Heart right ventricle (tissue), 16 donors: ENCODE results near the gene CCDC85C. TPM values are rescaled to one million over a fixed set of nuclear protein-coding genes. Genes with fewer than 3 reads are reported as not detected.

Experiments
- ATAC-seq, 8 donors: fragments of 200-7000 bp; cut with Tn5 transposase; one replicate each; pipeline ENCODE4 v1.9.1; 2020; ENCODE audit warnings: mild to moderate bottlenecking in 8 of 8, moderate library complexity in 8 of 8, moderate number of reproducible peaks in 1 of 8
- DNase-seq, 2 donors: peaks; one replicate each; pipeline ENCODE4 v3.0.0-alpha.2; 2020
- H3K27ac ChIP-seq, 10 donors: fragments of 200-600 bp; sonication (generic) in 2 of 10; one replicate each; pipeline versions ENCODE4 v1.5.0 to v1.8.0; 2020 to 2022; ENCODE audit warnings: mild to moderate bottlenecking in 3 of 10
- H3K27me3 ChIP-seq, 7 donors: fragments of 200-600 bp; one replicate each; pipeline ENCODE4 v1.8.0; 2021 to 2022; ENCODE audit warnings: mild to moderate bottlenecking in 2 of 7
- H3K36me3 ChIP-seq, 9 donors: fragments of 200-600 bp; sonication (generic) in 1 of 9; one replicate each; pipeline versions ENCODE4 v1.5.0 to v1.8.0; 2020 to 2022; ENCODE audit warnings: mild to moderate bottlenecking in 2 of 9
- H3K4me1 ChIP-seq, 9 donors: fragments of 200-600 bp; sonication (generic) in 1 of 9; one replicate each; pipeline versions ENCODE4 v1.5.0 to v1.8.0; 2020 to 2022; ENCODE audit warnings: mild to moderate bottlenecking in 4 of 9
- H3K4me3 ChIP-seq, 10 donors: fragments of 200-600 bp; sonication (generic) in 2 of 10; one replicate each; pipeline versions ENCODE4 v1.5.0 to v1.8.0; 2020 to 2022; ENCODE audit warnings: mild to moderate bottlenecking in 7 of 10, moderate library complexity in 2 of 10
- H3K9me3 ChIP-seq, 11 donors: fragments of 200-600 bp in 10 of 11; sonication (generic) in 2 of 11; one replicate each; pipeline versions ENCODE4 v1.5.0 to v1.8.0; 2013 to 2022; ENCODE audit warnings: mild to moderate bottlenecking in 2 of 11, control low read depth in 1 of 11, moderate library complexity in 1 of 11
- WGBS, 2 donors: extraction: QIAGEN DNeasy Blood & Tissue Kit; methylation state at CpG; one replicate each; pipeline ENCODE4 v1.1.7; 2013; ENCODE audit warnings: inconsistent platforms in 1 of 2; 5-methylcytosine and 5-hydroxymethylcytosine counted together
- intact Hi-C, 10 donors: fragments of 100-400 bp; cut with DNase I; formaldehyde crosslinking; loops; one replicate each; pipeline versions ENCODE4 v1.11.1 to v1.14.2; 2022
- polyA plus RNA-seq, 2 donors: library from polyadenylated mRNA; stranded (reverse); fragments of 200-250 nt; gene quantifications; one replicate each; pipeline ENCODE4 v1.2.3, GENCODE V29; 2013
- total RNA-seq, 10 donors: library from RNA; stranded (reverse); fragmentation: NEBNext Ultra II Directional in 3 of 10; extraction: Animal tissue kit (Norgen Biotek cat#: 25700) in 3 of 10; gene quantifications; one replicate each; pipeline versions ENCODE4 v1.2.1 to v1.2.4, GENCODE V29; 2021 to 2023
- TF ChIP-seq, protein P1 (sequence below), 9 donors: fragments of 200-600 bp; sonication (generic) in 2 of 9; IDR thresholded peaks; one replicate each; pipeline versions ENCODE4 v1.5.0 to v1.8.0; 2021 to 2022; ENCODE audit warnings: antibody characterized with exemption in 9 of 9, mild to moderate bottlenecking in 5 of 9, moderate library complexity in 1 of 9
- donor health status: Arrhythmogenic right ventricular cardiomyopathy.
- donor health status: ischemic (EF 13 %, LVEDD 7.1; RV severe dilation, severe dysfunction).
- donor health status: healthy with polysubstance abuse.
- donor health status: DM: no; HTN: yes; CAD: no.
- donor health status: DM: no; HTN: no; CAD: no.
- donor health status: ischemic (EF 25% LVEDD 6.9; RV normal size, moderate dysfunction).
- donor health status: ischemic (EF 25% LVEDD 5.7; RV mildly dilated, moderate dysfunction).
- donor health status: healthy.
- donor health status: DM: yes; HTN: yes; CAD: no.
- donor health status: Ischemic cardiomyopathy.
- donor health status: ischemic (EF 35%, LVEDD 5.7; RV mildly dilated, moderate dysfunction).
- donor health status: nonischemic (EF 11% LVEDD 7.7; RV severe dilation, severe dysfunction).
- donor health status: DM: yes; HTN: yes; CAD: no.
- donor health status: PGD.
- donor health status: ischemic (EF 29% LVEDD 5.4; RV normal size, mild dysfunction).
- donor health status: nonischemic (EF 23%, LVEDD 6.1; RV moderate dilation, normal function).

CCDC85C gene
- total and polyA plus RNA-seq, 12 donors: 9.0 to 50.2 (median 31.5) TPM

DNA sequence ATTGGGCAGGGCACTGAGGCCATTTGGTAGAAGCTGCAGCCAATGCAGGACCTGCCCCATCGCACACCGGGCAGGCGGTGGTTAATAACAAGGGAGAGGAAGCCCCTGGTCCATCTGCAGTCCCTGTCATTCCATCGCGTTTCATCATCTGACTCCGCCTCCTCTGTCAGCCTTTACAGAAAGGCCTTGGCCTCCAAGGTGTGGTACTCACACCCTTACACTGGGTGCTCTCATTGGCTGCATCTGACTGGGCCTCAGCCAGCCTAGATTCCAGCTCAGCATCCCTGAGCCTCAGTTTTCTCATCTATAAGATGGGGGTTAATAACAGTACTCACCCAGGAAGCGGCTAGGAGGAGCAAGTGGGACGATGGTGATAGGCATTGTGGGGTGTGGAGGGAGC lies 26.2 kb upstream of the CCDC85C start:
- intact Hi-C loops: no loop called here
- no peak for ATAC-seq
- Histone ChIP-seq H3K9me3 (no peaks in the 10 kb centered on the region), H3K27ac (no peak overlapping the region), H3K4me1 (peaks cover 0 to 8% (median 3%) of the 10 kb centered on the region in 9 donors), H3K27me3 (no peaks in the 10 kb centered on the region), H3K4me3 (no peak overlapping the region), H3K36me3 (no peaks in the 10 kb centered on the region)
- no peak for DNase-seq
- WGBS, 2 donors: 68 to 71% methylated on average over 8 of the region's 8 CpGs
- TF ChIP-seq, protein P1, sequence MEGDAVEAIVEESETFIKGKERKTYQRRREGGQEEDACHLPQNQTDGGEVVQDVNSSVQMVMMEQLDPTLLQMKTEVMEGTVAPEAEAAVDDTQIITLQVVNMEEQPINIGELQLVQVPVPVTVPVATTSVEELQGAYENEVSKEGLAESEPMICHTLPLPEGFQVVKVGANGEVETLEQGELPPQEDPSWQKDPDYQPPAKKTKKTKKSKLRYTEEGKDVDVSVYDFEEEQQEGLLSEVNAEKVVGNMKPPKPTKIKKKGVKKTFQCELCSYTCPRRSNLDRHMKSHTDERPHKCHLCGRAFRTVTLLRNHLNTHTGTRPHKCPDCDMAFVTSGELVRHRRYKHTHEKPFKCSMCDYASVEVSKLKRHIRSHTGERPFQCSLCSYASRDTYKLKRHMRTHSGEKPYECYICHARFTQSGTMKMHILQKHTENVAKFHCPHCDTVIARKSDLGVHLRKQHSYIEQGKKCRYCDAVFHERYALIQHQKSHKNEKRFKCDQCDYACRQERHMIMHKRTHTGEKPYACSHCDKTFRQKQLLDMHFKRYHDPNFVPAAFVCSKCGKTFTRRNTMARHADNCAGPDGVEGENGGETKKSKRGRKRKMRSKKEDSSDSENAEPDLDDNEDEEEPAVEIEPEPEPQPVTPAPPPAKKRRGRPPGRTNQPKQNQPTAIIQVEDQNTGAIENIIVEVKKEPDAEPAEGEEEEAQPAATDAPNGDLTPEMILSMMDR (IDR thresholded peaks at IDR 0.05): no peak

DNA sequence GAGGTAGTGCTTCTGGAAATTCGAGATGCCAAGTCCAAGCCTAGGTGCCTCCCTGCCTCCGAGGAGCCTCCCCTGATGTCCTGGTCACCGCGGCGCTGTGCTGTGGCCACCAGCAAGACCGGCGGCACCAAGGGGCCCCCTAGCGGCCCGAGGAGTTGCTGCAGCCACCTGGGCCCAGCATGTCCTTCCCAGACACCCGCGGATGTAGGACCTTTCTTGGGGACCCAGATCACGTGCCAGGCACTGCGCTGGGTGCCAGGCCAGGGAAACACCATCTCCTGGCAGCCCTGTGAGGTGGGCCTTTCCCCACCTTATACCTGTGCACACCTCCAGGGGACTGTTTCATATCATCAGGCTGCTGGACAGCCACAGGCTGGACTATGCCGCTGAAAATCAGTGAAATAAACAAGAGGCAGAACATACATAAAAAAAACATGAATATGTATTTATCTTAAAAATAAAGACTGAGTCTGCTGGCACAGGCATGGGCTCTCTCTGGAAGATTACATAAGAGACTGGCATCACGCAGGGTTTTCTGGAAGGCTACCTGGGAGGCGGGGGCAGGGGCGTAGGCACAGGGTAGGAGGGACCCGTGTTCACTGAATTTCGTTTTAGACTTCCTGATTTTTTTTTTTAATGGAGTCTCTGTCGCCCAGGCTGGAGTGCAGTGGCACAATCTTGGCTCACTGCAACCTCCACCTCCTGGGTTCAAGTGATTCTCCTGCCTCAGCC lies 25.0 kb upstream of the CCDC85C start:
- Histone ChIP-seq H3K27me3 (peaks cover 0 to 4% (median 0%) of the 10 kb centered on the region in 7 donors), H3K36me3 (no peaks in the 10 kb centered on the region), H3K27ac (no peak overlapping the region), H3K4me3 (no peak overlapping the region), H3K4me1 (peaks cover 0 to 8% (median 3%) of the 10 kb centered on the region in 9 donors), H3K9me3 (no peaks in the 10 kb centered on the region)
- DNase-seq: peak; percentile 74 to 79
- TF ChIP-seq, protein P1 (IDR thresholded peaks at IDR 0.05): peak; percentile 95 to 99 (median 98)
- peak; percentile 83 to 96 (median 93) for ATAC-seq
- 26 to 27% methylated on average over 20 of the region's 20 CpGs for WGBS, 2 donors
- intact Hi-C loops: loop anchor here in 9 of 10 donors (1.0 to 2.0 kb wide), 2 partner anchors 110 to 111 kb away; no protein-coding TSS in a partner anchor

DNA sequence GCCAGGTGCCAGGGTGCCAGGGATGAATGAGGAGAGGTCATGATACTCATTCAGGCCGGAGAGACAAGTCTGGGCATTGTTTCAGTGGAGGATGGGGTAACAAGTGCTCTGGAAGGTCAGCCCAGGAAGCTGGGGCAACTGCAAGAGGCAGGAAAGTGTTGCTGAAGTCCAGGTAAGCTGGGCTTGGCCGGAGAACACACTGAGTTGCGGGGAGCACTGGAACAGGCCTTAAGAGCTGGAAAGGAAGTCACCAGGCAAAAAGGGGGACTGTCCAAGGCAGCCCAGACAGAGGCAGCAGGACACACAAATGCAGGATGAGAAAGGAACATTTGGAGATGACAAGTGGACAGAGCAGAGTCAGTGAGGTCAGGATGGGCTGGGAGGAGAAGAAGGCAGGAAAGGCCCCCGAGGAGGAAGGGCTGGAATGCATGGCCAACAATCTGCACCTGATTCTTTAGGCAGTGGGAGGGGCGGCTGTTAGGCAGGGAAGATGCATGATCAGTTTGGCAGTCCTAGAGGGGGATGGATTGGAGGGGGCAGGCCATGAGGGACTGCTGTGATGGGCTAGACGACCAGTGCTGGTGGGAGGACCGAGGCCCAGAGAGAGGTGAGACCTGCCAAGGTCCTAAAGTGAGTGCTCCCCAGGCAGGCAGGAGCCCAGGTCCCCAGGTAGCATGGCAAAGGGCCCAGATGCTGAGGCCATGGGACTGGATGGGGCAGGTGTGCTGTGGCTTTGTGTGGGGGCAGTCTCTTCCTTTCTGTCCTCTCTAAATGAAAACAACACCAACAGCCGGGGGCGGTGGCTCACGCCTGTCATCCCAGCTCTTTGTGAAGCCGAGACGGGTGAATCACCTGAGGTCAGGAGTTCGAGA lies 23.7 kb upstream of the CCDC85C start:
- intact Hi-C loops: loop anchor here in 7 of 10 donors (1.0 to 2.0 kb wide), 2 partner anchors 109 kb away; no protein-coding TSS in a partner anchor
- Histone ChIP-seq H3K4me3 (no peak overlapping the region), H3K4me1 (peaks cover 0 to 8% (median 3%) of the 10 kb centered on the region in 9 donors), H3K9me3 (no peaks in the 10 kb centered on the region), H3K36me3 (no peaks in the 10 kb centered on the region), H3K27me3 (peaks cover 0 to 4% (median 0%) of the 10 kb centered on the region in 7 donors), H3K27ac (no peak overlapping the region)
- 85 to 88% methylated on average over 13 of the region's 13 CpGs for whole genome bisulfite sequencing, 2 donors
- DNase-seq (no peak), ATAC-seq (no peak)
- TF ChIP-seq, protein P1 (IDR thresholded peaks at IDR 0.05): no peak

DNA sequence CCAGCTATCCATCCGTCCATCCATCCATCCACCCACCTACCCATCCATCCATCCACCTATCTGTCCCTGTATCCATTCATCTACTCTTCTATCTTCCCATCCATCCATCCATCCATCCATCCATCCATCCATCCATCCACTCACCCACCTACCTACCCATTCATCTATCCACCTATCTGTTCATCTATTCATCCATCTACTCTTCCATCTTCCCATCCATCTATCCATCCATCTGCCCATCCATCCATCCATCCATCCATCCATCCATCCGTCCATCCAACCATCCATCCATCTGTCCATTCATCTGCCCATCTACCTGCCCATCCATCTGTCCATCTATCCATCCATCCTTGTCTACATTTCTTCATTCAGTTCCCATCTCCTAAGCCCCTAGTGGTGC lies 23.1 kb upstream of the CCDC85C start:
- intact Hi-C loops: no loop called here
- peaks cover 0 to 8% (median 3%) of the 10 kb centered on the region in 9 donors for H3K4me1 ChIP-seq
- ATAC-seq: no peak
- no peak for DNase-seq
- H3K36me3 ChIP-seq: no peaks in the 10 kb centered on the region
- no peak overlapping the region for H3K4me3 ChIP-seq
- 92 to 100% methylated on average over 2 of the region's 2 CpGs for WGBS, 2 donors
- H3K9me3 ChIP-seq: no peaks in the 10 kb centered on the region
- peaks cover 0 to 4% (median 0%) of the 10 kb centered on the region in 7 donors for H3K27me3 ChIP-seq
- H3K27ac ChIP-seq: no peak overlapping the region
- TF ChIP-seq, protein P1 (IDR thresholded peaks at IDR 0.05): no peak
